Glutamatergic neuron (in vitro differentiated cells): Measurements from ENCODE around the gene CDK3. TPM values are rescaled to one million over a fixed set of nuclear protein-coding genes. Genes with fewer than 3 reads are reported as not detected.

Source experiments
- DNase-seq: peaks from one replicate; pipeline ENCODE4 v3.0.0; 2022
- H3K27ac Mint-ChIP-seq: one replicate; pipeline ENCODE4 v1.8.0; 2020; ENCODE audit warnings: mild to moderate bottlenecking, mixed read lengths, inconsistent platforms; ENCODE audit not compliant: unreplicated experiment
- H3K27me3 Mint-ChIP-seq: one replicate; pipeline ENCODE4 v1.8.0; 2020; ENCODE audit warnings: mild to moderate bottlenecking, moderate library complexity, mixed read lengths, inconsistent platforms; ENCODE audit not compliant: unreplicated experiment
- H3K36me3 Mint-ChIP-seq: one replicate; pipeline ENCODE4 v1.8.0; 2020; ENCODE audit warnings: mild to moderate bottlenecking, mixed read lengths, inconsistent platforms; ENCODE audit not compliant: unreplicated experiment
- H3K4me1 Mint-ChIP-seq: one replicate; pipeline ENCODE4 v1.8.0; 2020; ENCODE audit warnings: mild to moderate bottlenecking, low read depth, mixed read lengths, inconsistent platforms; ENCODE audit not compliant: unreplicated experiment
- H3K4me3 Mint-ChIP-seq: one replicate; pipeline ENCODE4 v1.8.0; 2020; ENCODE audit warnings: mild to moderate bottlenecking, mixed read lengths, inconsistent platforms; ENCODE audit not compliant: unreplicated experiment
- H3K9me3 Mint-ChIP-seq: one replicate; pipeline ENCODE4 v1.8.0; 2020; ENCODE audit warnings: mild to moderate bottlenecking, moderate library complexity, mixed read lengths, inconsistent platforms; ENCODE audit not compliant: unreplicated experiment
- CTCF ChIP-seq: fragments of 200-600 bp; sonication (generic); IDR thresholded peaks from one replicate; pipeline ENCODE4 v1.5.0; 2021; ENCODE audit not compliant: partially characterized antibody, unreplicated experiment
- total RNA-seq: library from RNA; stranded (reverse); fragmentation: NEBNext Ultra II Directional; extraction: Animal tissue kit (Norgen Biotek cat#: 25700); gene quantifications from one replicate; pipeline ENCODE4 v1.2.1, GENCODE V29; 2021; ENCODE audit not compliant: unreplicated experiment

Gene CDK3
- total RNA-seq, 1 donor from 2014 or later = 7.1 TPM

DNA sequence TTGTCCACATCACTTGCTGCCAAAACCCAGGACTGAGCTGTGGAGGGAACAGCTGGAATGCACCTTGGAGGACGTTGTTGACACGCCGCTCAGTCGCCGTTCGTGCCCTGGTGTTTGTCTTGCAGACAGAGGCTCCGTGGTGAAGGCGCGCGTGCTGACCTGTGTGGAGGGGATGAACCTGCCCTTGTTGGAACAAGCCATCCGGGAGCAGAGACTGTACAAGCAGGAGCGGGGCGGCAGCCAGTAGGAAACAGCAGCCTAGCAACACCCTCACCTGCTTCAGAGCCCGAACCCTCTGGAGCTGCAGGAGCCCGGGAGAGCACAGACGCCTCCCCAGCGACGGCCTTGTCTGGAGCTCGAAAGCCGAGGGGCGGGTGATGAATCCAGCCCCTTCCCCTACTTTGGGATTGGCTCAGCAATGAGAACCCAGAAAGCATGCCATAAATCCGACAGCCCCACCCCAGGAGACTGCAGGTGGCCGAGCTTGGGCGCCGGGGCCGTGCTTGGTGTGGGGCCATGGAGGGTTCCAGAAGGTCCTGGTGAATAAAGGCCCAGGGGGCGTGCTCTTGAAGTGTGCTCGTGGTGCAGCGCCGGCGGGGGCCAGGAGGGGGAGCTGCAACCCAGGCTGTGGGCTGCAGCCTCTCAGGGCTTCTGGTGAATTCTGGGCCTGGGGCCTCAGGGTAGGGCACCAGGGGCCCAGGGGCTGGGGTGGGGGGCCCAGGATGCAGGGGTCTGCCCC lies 470 bp upstream of the CDK3 start:
- Mint-ChIP-seq H3K27ac (no peak overlapping the region), H3K9me3 (peaks cover 2% of the 10 kb centered on the region)

GRCh38 chr17:76002100-76002499 lies 1.4 kb downstream of the CDK3 start:
- H3K4me3 Mint-ChIP-seq = no peak overlapping the region
- H3K4me1 Mint-ChIP-seq = peaks cover 2% of the 10 kb centered on the region
- no peak overlapping the region for H3K27ac Mint-ChIP-seq
- TF ChIP-seq CTCF = no peak
- DNase-seq = no peak
- H3K9me3 Mint-ChIP-seq = no peaks in the 10 kb centered on the region
- peaks cover 3% of the 10 kb centered on the region for H3K27me3 Mint-ChIP-seq
- H3K36me3 Mint-ChIP-seq = no peaks in the 10 kb centered on the region

More for the DNA sequence above, 470 bp upstream of the CDK3 start:
- DNase-seq = peak; percentile 85
- TF ChIP-seq CTCF = peak; percentile 92
- no peaks in the 10 kb centered on the region for H3K27me3 Mint-ChIP-seq
- H3K36me3 Mint-ChIP-seq = no peaks in the 10 kb centered on the region
- no peak overlapping the region for H3K4me3 Mint-ChIP-seq
- peaks cover under 1% of the 10 kb centered on the region for H3K4me1 Mint-ChIP-seq

DNA sequence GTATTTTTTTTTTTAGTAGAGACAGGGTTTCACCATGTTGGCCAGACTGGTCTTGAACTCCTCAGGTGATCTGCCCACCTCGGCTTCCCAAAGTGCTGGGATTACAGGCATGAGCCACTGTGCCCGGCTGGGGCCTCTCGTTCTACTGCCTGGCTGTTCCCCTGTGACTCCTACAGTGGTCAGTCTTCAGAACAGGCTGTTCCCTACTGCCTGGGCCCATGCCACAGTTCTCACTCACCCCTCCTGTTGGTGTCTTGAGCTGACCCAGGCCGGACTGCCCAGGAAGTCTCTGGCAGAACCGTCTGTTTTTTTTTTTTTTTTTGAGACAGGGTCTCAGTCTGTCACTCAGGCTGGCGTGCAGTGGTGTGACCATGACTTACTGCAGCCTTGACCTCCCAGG lies 3.3 kb downstream of the CDK3 start:
- peaks cover 2% of the 10 kb centered on the region for H3K9me3 Mint-ChIP-seq

DNA sequence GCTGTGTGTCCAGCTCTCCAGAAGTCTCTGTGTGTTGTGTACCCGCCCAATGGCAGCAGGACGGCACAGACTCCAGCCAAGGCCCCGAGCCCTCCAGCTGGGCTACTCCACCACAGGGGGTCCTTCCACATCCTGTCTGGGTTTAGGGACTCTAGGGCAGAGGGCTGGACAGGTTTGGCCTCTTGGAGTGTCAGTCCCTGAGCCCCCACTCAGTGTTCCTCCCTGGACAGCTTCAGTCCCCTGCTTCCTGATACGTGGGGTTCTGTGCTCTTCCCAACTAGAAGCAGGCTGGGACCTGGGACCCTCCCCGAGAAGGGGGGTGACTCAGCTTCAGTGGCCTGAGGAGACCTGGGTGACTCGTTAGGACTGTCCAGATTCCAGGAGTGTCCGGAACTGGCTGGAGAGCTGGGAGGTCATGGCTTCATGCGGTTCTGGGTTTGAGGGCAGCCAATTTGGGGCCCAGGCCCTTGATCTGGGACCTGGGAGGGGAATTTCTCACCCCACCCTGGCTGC lies 4.2 kb downstream of the CDK3 start:
- no peak for TF ChIP-seq CTCF
- Mint-ChIP-seq H3K9me3 (peaks cover 8% of the 10 kb centered on the region), H3K27me3 (peaks cover 8% of the 10 kb centered on the region), H3K4me3 (no peak overlapping the region), H3K36me3 (peaks cover 7% of the 10 kb centered on the region), H3K4me1 (peaks cover 2% of the 10 kb centered on the region), H3K27ac (no peak overlapping the region)
- no peak for DNase-seq

More for the DNA sequence above, 3.3 kb downstream of the CDK3 start:
- Mint-ChIP-seq H3K27me3 (peaks cover 3% of the 10 kb centered on the region), H3K4me3 (no peak overlapping the region), H3K4me1 (peaks cover 2% of the 10 kb centered on the region), H3K36me3 (no peaks in the 10 kb centered on the region), H3K27ac (no peak overlapping the region)
- no peak for TF ChIP-seq CTCF
- no peak for DNase-seq
